ENCODE results near the gene SLC25A1.

The SLC25A1 gene

GRCh38 chr22:19224557-19224956, 46.0 kb upstream of the SLC25A1 start:
- TF ChIP-seq, protein P1, sequence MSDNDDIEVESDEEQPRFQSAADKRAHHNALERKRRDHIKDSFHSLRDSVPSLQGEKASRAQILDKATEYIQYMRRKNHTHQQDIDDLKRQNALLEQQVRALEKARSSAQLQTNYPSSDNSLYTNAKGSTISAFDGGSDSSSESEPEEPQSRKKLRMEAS (IDR thresholded peaks at IDR 0.05), result no peak
- no peak for TF ChIP-seq RAD21 (IDR thresholded peaks at IDR 0.05; ENCODE audit: low read depth)
- TF ChIP-seq TEAD4 (IDR thresholded peaks at IDR 0.05), result no peak

DNA sequence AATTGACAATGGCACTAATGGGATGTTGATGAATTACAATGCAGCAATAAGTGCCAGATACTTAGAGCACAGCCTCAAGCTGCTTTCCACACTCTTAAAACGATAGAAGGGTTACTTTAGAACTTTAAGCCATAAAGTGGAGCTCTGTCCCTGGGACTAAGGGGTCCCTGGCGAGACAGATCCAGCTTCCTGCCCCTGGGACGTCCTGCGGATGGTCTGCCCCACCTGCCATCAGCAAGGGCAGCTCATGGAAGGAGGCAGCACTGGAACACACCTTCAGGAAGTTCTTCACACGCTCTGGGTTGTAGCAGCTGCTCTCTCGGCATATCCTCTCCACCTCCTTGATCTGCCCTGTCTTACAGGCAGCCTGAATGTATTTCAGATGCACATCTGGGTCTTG, 45.1 kb upstream of the SLC25A1 start:
- TF ChIP-seq TAF1 (IDR thresholded peaks at IDR 0.05; ENCODE audit: low read depth) (no peak), TCF12 (IDR thresholded peaks at IDR 0.05; ENCODE audit: low read depth) (no peak), CREB1 (IDR thresholded peaks at IDR 0.05; ENCODE audit: low read depth) (no peak), TEAD4 (IDR thresholded peaks at IDR 0.05) (no peak), RAD21 (IDR thresholded peaks at IDR 0.05; ENCODE audit: low read depth) (no peak), FOXM1 (IDR thresholded peaks at IDR 0.05; ENCODE audit: borderline replicate concordance, low read depth) (no peak), ZBTB7A (IDR thresholded peaks at IDR 0.05; ENCODE audit: low read depth) (no peak), REST (IDR thresholded peaks at IDR 0.05; ENCODE audit: low read depth) (no peak), EGR1 (IDR thresholded peaks at IDR 0.05) (no peak), NFIC (IDR thresholded peaks at IDR 0.05) (no peak), EP300 (IDR thresholded peaks at IDR 0.05; ENCODE audit: borderline replicate concordance) (no peak), CEBPB (IDR thresholded peaks at IDR 0.05) (no peak), YY1 (IDR thresholded peaks at IDR 0.05; ENCODE audit: low read depth) (no peak)
- TF ChIP-seq, protein P1 (IDR thresholded peaks at IDR 0.05), result no peak
- TF ChIP-seq, protein P2, sequence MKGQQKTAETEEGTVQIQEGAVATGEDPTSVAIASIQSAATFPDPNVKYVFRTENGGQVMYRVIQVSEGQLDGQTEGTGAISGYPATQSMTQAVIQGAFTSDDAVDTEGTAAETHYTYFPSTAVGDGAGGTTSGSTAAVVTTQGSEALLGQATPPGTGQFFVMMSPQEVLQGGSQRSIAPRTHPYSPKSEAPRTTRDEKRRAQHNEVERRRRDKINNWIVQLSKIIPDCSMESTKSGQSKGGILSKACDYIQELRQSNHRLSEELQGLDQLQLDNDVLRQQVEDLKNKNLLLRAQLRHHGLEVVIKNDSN (IDR thresholded peaks at IDR 0.05), result no peak

DNA sequence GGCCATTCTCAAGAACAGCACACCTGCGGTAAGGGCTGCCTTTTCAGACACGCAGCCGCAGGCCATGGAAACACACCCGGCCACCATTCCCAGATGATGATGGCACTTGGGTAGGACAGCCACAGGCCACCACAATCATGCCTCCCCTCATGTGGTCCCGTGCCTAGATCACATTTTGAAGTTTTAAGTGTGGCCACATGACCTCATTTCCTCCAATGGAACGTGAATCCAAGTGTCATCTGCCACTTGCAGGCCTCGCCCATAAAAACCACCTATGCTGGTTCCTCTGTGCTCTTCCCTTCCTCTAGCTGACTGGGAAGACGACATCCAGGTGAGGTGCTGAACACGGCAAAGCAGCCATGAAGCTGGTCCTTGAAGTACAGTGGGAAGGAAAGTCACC, 44.6 kb upstream of the SLC25A1 start:
- TF ChIP-seq, protein P2 (IDR thresholded peaks at IDR 0.05), result 0 out of 2 replicates have a peak, but pooled peaks have one; percentile 23
- TF ChIP-seq REST (IDR thresholded peaks at IDR 0.05; ENCODE audit: low read depth), result no peak

DNA sequence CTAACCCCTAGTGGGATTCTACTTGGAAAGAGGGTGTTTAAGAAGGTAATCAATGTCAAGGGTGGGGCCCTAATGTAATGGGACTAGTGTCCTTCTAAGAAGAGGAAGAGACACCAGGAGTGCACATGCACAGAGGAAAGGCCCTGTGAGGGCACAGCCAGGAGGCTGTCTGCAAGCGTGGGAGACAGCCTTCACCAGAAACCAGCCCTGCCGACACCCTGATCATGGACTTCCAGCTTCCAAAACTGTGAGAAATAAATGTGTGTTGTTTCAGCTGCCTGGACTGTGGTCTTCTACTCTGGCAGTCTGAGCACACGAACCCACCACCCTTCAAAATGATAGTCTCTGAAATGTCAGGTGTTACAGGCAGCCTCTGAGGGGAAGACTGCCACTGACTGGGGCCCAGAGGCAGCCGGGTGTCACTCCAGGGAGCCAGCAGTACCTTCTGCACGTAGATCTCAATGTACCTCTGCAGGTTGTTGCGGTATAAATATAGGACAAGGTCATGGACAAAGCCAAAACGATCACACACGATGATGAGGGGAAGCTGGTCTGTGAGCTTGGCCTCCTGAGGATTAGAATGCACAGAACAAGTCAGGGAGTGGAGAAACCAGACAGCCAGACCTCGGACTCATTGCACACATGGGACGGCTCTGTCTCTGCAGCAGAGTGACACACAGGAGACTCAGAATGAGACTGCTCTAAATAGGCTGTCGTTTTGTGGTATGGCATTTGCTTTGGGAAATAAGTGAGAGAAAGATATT, 43.9 kb upstream of the SLC25A1 start:
- TF ChIP-seq RAD21 (IDR thresholded peaks at IDR 0.05; ENCODE audit: low read depth) (no peak), YY1 (IDR thresholded peaks at IDR 0.05; ENCODE audit: low read depth) (no peak), EGR1 (IDR thresholded peaks at IDR 0.05) (no peak), TEAD4 (IDR thresholded peaks at IDR 0.05) (no peak), NFIC (IDR thresholded peaks at IDR 0.05) (no peak), TCF12 (IDR thresholded peaks at IDR 0.05; ENCODE audit: low read depth) (no peak)
- TF ChIP-seq, protein P1 (IDR thresholded peaks at IDR 0.05), result no peak

- TF ChIP-seq CEBPB (IDR thresholded peaks at IDR 0.05) (no peak), YY1 (IDR thresholded peaks at IDR 0.05; ENCODE audit: low read depth) (no peak), CREB1 (IDR thresholded peaks at IDR 0.05; ENCODE audit: low read depth) (no peak), NFIC (IDR thresholded peaks at IDR 0.05) (no peak), FOXM1 (IDR thresholded peaks at IDR 0.05; ENCODE audit: borderline replicate concordance, low read depth) (no peak), TAF1 (IDR thresholded peaks at IDR 0.05; ENCODE audit: low read depth) (no peak), ZBTB7A (IDR thresholded peaks at IDR 0.05; ENCODE audit: low read depth) (no peak), RAD21 (IDR thresholded peaks at IDR 0.05; ENCODE audit: low read depth) (no peak), EGR1 (IDR thresholded peaks at IDR 0.05) (no peak), REST (IDR thresholded peaks at IDR 0.05; ENCODE audit: low read depth) (no peak), TEAD4 (IDR thresholded peaks at IDR 0.05) (no peak), EP300 (IDR thresholded peaks at IDR 0.05; ENCODE audit: borderline replicate concordance) (no peak), TCF12 (IDR thresholded peaks at IDR 0.05; ENCODE audit: low read depth) (no peak)
- TF ChIP-seq, protein P2 (IDR thresholded peaks at IDR 0.05), result no peak
- TF ChIP-seq, protein P1 (IDR thresholded peaks at IDR 0.05), result no peak
These were observed 42.3 kb upstream of the SLC25A1 start for GRCh38 chr22:19220867-19221266.

Data from Ishikawa (cell line).